GM21381 (cell line): ENCODE data around the gene NEK2.
"Not testable (repeated sequence)": the region's sequence is repeated elsewhere in the genome, so short reads cannot be mapped to it uniquely, and the experiment has no call there.

Source experiments
- ATAC-seq: cut with Tn5 transposase; IDR thresholded peaks from one replicate; pipeline ENCODE4 v1.9.1; 2021; ENCODE audit warnings: mild to moderate bottlenecking, moderate library complexity; ENCODE audit not compliant: unreplicated experiment

The NEK2 gene

DNA sequence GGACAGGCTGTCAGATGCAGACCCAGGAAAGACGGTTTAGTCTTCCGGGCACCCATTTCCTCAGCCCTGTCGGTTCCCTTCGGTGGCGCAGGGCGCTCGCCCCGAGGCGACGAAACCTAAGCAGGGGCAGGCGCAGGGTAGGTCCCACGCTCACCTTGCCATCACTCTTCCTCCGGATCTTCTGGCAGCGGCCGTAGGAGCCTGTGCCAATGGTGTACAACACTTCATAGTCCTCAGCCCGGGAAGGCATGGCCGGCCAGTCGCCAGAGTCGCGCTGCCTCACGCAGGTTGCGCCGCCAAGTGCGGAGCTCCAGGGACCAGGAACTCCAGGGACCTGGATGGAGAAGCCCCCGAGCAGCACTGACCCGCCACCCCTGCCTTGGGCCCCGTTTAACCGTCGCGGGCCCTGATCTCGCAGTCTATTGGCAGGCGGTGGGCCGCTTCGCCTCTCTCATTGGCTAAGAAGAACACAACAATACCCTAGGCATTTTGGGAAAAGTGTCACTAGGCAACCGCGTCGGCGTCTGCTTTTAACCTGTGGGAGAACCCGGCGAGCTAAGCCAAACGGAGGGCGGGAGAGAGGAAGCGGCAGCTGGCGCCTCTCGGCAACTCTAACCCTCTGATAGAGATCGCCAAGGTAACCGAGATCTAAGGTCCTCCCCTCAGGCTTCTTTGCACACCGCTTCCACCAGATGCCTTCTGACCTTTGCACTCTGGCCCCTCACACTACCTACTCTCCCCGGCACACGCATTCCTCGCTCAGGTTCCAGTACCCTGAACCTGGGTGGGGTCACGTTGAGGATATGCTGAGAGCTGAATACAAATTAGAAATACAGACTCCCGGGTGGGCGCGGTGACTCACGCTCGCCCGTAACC lies at the start of gene NEK2:
Gene NEK2 (minus strand): TSS at position 392 of the 876 bp plus-strand sequence. CDS start 142 bp downstream, at position 250.
- peak; percentile 95 for ATAC-seq

DNA sequence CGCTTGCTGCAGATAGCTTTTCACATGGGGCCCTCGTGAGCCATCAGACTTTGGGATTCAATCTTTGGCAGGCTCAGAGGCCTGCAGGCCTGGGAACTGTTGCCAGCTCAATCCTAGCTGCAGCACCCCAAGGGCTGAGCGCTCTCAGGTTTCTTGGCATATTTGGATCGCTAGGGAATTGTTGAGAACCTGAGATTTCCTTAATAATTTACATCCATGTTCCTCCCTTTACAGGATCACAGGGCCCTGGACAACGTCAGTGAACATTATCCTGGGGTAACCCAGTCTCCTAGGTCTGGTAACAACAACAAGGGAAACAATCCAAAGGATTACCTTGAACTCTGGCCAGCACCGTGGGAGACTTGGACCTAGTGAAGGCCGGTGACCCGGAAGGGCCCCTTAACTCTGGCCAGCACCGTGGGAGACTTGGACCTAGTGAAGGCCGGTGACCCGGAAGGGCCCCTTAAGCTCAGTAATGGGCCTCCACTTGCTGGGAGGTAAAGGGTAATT lies 49.3 kb upstream of the NEK2 start:
- ATAC-seq = no peak

DNA sequence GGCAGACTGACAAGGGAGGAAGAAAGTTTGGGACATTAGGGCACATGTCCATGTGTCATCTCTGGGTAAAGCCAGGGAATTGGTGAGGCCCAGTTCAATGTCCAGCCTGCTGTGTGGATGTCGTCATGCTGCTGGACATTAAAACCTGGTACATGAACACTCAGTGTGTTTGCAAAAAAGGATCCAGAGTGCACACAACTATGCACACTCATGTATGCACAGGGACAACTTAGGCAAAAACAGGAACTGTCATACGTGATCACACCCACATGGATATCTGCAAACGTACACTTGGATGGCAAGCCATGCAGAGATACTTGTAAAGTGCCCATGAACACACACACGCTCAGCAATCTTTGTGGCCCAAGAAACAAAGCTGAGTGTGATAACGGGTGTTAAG lies 47.9 kb upstream of the NEK2 start:
- no peak for ATAC-seq

DNA sequence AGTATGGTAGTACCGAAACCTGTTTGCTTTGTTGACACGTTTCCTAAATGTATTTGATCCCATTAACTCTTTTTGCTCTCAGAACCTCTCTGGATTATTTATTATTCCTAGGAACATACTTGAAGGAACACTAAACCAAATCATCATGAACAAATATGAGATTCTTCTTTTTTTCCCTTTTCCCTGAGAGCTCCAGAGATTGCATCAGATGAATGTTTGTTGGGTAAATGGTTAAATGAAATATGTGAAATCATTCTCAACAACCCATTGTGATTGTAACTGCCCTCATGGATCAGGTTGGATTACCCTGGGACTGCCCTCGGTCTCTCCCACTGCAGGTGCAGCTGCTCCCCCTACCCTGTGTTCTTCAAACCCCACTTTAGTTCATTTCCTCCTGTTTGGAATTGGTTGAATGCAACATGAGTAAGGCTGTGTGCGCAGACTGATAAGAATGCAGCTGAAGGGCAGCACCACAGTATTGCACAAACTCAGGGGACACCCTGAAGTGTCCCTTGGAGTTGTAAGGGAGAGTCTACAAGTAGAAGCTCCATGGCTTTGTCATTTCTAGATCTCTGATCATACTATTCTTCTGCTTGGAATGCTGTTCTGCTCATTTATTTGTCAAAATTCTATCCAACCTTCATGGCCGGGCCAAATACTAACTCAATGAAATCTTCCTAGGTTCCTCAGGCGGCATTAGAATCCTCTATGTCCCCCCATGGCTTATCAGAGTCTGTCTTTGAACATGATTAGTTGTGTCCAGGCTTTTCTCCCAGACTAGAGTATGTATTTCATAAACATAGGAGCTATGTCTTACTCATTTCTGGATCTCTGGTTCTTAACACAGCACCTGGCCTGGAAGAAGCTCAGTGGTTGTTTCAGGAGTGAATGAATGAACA lies 47.1 kb upstream of the NEK2 start:
- no peak for ATAC-seq

DNA sequence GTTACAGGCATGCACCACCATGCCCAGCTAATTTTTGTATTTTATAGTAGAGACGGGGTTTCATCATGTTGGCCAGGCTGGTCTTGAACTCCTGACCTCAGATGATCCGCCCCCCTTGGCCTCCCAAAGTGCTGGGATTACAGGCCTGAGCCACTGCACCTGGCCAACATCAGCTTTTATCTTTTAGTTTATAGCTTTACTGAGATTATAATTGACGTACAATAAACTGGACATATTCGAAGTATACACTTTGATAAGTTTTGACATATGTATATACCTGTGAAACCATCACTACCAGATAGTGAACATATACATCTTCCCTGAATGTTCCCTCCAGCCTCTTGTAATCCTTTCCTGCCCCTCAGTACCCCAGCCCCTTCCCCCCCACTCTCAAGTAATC lies 41.1 kb upstream of the NEK2 start:
- not testable (repeated sequence) for ATAC-seq

DNA sequence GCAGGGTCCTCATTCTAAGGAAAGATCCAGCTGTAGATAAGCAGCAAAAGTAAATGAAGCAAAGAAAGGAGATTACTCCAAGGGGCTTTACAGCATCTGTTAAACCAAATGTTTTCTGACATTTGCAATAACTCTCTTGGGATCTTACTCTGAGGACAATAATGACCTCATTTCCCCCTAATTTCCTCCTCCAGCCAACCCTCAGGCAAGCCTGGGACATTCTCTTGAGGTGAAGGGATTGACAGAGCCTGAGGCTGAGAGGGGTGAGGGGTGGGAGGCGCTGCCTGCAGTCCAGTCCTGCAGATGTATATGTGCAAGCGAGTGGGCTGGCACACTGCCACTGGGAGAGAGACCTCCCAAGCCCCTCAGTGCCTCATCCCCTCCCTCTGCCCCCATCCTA lies 40.5 kb upstream of the NEK2 start:
- no peak for ATAC-seq

DNA sequence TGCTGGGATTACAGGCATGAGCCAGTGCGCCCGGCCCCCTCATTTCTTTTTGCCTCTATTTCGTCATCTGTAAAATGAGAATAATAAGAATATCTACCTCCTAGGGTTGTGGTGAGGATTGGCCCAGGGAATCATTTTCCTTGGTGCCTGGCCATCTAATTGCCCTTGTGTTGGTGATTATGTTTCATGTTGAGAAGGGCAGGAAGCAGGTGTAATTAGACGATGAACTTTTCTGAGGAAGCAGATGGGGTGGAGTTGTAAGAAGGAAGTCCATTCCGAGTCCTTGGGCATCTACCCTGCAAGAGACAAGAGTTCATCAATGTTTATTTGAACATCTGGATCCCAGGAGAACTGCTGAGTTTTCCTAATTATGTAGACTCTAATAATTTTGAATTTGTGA lies 38.7 kb upstream of the NEK2 start:
- no peak for ATAC-seq

DNA sequence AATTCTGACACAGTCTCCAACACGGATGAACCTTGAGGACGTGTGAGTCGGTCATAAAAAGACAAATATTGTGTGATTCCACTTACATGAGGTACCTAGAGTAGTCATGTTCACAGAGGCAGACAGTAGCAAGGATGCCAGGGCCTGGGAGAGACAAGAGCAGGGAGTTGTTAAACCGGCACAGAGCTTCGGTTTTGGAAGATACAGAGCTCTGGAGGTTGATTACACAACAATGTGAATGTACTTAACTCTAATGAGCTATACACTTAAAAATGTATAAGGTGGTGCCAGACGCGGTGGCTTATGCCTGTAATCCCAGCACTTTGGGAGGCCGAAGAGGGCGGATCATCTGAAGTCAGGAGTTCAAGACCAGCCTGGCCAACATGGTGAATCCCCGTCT lies 37.8 kb upstream of the NEK2 start:
- ATAC-seq = no peak

DNA sequence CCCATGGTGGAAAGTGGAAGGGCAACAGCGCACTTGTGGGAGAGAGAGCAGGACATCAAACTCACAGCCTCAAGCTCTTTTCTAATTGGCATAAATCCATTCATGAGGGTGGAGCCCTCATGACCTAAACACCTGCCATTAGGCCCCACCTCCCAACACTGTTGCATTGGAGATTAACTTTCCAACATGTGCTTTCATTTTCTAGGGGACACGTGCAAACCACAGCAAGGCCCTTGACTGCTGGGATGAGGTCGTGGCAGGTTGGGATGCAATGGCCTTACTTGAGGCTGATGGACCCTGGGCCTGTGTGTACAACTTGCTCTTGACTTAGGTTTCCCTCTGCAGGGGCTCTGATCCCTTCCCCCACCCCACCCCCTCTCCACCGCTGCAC lies 35.9 kb upstream of the NEK2 start:
- no peak for ATAC-seq

DNA sequence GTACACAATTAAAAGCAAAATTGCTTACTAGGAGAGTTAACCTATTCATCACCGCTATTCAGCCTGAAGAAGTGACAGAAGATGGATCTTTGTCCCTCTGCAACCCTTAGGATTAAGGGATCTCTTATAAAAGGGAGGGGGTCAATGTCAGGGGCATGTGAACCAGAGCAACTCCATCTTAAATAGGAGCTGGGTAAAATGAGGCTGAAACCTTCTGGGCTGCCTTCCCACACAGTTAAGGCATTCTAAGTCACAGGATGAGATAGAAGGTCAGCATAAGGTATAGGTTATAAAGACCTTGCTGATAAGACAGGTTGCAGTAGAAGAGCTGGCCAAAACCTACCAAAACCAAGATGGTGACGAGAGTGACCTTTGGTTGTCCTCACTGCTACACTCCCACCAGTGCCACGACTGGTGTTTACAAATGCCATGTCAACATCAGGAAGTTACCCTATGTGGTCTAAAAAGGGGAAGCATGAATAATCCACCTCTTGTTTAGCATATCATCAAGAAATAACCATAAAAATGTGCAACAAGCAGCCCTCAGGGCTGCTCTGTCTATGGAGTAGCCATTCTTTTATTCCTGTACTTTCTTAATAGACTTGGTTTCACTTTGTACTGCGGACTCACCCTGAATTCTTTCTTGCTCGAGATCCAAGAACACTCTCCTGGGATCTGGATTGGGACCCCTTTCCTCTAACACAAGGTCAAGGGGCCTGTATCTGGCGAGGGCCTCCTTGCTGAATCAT lies 35.3 kb upstream of the NEK2 start:
- no peak for ATAC-seq

DNA sequence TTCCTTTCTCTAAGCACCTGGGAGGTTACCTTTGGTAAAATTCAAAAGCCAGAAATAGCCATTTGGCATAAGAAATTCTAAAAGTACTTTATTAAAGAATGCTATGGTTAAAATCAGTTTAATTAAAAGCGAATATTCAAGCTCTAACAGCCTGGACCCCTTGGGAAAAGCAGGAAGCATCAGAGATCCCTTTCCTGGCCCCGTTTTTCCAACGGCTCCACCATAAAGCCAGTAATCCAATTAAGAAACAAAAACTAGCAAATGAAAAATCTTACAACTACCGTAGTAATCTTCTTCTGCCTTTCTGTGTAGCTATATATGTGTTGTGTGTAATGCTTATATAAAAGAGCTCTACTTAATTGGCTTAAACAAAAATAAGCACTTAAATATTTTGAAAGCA lies 33.5 kb upstream of the NEK2 start:
- ATAC-seq = no peak

DNA sequence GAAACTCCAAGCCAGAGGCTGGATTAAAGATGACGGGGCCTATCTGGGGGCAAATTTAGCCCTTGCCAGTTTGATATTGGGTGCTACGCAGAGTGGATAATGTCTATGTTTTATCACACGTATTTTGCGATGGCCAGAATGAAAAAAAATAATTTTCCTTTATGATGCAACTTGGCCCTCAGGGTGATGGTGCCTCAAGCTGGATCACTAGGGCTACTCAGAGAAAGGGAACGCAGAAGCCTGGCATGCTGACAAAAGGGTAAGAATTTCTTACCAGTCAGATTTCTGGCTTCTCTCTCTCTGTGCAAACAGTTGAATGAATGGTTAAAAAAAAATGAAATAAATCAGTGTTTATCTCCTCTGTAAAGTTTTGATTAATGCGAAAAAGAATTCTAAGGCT lies 32.6 kb upstream of the NEK2 start:
- no peak for ATAC-seq

DNA sequence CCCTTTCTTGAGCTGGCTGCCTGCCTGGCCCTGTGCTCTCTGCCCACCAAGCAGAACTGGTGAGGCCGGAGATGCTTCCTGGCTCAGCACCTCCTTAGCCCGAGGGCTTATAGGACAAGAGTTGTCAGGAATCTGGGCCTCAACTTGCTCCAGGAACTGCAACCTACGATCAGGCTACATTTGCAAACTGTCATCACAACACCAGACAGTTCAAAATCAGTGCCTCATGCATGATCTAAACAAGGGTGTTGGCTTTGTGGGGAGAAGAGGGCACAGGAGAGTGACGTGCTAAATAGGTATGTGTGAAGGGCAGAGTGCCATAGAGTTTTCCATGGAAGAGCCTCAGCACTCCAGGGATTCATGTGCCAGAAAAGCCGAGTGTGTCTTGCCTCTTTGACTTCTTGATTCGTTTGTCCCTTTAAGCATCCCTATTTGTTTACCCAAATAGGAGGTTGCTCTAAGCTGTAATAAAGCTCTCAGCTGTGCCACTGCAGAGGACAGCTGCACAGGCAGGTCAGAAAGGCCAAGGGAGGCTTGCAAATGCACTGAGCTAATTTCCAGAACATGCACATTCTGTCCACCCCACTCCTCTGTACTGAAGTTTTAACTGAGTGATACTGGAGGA lies 30.2 kb upstream of the NEK2 start:
- ATAC-seq = no peak

DNA sequence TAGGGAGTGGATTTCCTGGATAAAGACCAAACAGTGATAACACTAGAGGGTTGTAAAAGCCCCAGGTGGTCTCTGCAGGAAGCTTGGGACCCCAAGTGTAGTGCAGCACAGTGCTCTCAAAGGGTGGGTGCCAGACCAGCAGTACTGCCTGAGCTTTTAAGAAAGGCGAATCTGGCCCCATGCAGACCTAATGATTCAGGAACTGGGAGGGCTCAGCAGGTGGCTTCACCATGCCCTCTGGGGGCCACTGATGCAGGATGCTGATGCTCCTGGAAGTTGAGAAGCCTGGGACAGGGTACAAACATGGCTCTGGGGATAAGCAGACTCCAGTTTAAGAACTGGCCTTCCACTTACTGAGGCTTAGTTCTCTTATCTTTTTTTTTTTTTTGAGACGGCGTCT lies 29.1 kb upstream of the NEK2 start:
- no peak for ATAC-seq

DNA sequence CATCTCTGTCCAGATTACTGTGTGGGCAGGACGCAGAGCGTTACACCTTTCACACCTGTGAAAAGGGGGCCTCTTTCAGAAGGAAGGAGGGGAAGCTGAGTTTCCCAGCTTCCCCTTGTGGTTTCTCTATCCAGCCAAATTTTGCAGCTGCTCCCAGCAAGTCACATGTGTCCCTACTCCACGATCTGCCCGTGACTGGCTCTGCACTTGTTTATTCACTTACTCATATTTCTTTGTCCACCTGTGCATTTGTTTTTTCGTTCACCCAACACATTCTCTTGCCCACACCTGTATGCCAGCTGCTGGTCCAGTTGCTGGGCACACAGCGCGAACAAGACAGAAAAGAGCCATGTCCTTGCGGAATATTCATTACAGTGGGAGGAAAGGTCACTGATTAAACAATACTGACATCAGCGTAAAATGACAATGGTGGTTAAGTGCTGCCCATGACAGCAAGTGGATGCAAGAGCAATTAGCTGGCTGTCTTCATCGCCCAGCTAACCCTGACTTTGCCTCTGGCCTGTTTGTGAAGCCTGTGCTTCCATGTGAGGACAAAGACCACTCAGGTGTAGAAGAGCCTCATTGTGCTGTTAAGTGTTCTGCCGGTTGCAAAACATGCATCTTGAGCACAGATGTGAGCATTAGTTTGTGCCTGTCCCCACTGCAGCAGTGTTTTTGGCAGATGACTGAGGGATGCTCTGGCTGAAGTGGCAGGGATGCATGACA lies 28.6 kb upstream of the NEK2 start:
- ATAC-seq = no peak

DNA sequence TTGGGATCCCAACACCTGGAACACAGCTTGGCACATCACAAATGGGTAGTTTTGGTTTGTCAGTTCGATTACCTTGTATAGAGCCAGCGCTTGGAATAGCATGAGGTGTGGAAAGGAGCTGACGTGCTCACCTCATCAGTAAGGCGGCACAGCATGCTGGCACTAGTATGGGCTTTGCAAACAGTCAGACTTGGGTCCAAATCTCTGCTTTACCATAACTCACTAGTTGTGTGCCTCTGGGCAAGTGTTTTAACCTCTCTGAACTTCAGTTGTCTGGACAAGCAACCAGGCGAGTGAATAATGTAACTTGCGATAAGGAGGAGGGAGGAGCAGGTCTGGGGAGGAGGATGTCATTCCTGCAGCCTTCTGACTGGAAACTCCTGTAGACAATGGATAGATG lies 26.3 kb upstream of the NEK2 start:
- ATAC-seq = no peak

DNA sequence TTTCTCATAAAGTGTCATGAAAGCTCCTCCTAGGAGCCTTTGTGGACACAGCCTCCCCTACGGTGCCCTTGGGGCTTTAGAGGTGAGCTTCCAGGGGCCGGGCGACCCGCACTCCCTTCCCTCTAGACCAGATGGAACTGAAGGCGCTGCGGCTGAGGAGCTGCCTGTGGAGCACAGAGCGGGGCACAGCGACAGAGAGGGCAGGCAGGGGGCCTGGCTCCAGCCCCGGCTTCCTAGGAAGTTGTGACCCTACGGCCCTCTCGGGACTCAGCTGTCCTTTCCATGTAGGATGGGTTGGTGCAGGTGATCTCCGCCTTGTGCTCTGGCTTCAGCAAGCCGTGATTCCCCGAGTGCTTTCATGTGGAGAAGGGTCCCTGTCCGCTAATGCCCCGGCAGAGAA lies 23.6 kb upstream of the NEK2 start:
- ATAC-seq = no peak

DNA sequence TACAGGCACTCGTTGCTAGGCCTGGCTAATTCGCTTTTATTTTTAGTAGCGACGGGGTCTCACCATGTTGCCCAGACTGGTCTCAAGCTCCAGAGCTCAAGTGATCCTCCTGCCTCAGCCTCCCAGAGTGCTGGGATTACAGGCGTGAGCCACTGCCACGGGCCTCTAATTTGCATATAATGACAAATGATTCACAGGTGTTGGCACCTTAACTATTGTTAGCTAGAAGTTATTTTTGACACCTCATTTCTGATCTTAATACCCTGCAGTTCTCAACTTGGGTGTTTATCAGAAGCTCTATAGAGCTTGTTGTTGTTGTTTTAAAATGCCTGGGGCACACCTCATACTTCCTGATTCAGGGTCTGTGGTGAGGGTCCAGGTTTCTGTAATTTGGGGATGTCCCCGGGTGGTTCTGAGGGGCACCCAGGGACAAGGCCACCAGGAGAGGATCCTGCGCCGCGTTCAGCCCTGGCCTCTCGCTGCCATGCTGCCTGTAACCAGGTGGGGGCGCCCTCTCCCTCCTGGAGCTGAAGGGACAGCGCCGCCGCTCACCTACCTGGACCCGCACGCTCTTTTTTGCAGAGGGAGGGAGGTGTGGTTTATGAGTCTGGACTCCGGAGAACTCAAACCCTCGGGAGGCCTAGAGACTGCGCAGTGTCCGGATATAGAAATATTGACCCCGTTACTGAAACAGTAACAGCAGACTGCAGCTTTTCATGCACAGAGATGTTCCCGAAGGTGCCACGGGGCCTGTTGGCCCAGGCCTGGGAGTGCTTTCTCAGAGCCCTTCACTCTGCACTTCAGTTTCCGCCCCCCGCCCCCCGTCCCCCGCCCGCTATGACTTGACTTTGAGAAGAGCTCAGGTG lies 23.0 kb upstream of the NEK2 start:
- peak; percentile 41 for ATAC-seq

DNA sequence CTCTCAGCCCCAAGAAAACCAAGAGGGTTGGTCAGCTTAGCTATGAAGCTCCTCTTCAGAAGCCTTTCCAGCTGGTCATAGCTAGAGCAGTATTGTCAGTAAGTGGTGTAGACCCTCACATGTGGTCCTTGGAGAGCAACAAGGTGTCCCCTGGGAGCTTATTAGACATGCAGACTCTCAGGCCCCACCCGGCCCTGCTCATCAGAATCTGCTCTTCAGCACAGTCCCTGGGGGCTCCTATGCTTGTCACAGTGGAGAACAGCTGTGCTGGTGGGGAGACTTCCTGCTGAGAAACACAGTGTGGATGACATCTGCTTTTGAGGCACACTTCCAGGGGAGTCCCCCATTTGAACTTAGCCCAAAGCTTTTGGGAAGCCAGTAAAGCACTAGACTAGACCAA lies 21.9 kb upstream of the NEK2 start:
- ATAC-seq = peak; percentile 74
